GM12873 (cell line): ENCODE measurements around the gene UNC5A.

Source experiments
- TF ChIP-seq, protein P1 (sequence below): IDR thresholded peaks from 2 replicates; pipeline ENCODE4 v1.5.1; 2012; ENCODE audit warnings: low read depth, mild to moderate bottlenecking, moderate library complexity, low read length, control low read depth; ENCODE audit not compliant: insufficient read depth; ENCODE audit errors: missing control alignments

UNC5A gene

DNA sequence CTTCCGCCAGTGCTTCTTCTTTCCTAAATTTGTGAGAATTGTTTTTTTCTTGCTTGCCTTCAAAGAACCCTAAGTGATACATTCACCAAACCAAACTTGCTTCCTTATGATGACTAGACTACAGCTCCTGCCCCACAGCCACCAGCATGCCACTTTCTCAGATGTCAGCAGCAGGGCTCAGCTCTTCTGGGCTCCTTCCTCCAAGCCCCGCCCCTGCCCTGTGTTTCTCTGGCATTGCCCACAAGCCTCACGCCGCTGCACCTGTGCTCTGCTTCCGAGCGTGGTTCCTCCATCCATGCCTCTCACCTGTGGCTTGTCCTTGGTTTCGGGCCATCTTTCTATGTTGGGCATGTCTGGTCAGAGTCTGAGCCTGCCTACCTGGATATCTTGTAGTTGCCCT lies 10.6 kb downstream of the UNC5A start:
- TF ChIP-seq, protein P1, sequence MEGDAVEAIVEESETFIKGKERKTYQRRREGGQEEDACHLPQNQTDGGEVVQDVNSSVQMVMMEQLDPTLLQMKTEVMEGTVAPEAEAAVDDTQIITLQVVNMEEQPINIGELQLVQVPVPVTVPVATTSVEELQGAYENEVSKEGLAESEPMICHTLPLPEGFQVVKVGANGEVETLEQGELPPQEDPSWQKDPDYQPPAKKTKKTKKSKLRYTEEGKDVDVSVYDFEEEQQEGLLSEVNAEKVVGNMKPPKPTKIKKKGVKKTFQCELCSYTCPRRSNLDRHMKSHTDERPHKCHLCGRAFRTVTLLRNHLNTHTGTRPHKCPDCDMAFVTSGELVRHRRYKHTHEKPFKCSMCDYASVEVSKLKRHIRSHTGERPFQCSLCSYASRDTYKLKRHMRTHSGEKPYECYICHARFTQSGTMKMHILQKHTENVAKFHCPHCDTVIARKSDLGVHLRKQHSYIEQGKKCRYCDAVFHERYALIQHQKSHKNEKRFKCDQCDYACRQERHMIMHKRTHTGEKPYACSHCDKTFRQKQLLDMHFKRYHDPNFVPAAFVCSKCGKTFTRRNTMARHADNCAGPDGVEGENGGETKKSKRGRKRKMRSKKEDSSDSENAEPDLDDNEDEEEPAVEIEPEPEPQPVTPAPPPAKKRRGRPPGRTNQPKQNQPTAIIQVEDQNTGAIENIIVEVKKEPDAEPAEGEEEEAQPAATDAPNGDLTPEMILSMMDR, result no peak

- TF ChIP-seq, protein P1, result no peak
Measured at GRCh38 chr5:176821441-176821840, 11.1 kb downstream of the UNC5A start.

GRCh38 chr5:176822041-176822792 lies 11.9 kb downstream of the UNC5A start:
- TF ChIP-seq, protein P1, result no peak

DNA sequence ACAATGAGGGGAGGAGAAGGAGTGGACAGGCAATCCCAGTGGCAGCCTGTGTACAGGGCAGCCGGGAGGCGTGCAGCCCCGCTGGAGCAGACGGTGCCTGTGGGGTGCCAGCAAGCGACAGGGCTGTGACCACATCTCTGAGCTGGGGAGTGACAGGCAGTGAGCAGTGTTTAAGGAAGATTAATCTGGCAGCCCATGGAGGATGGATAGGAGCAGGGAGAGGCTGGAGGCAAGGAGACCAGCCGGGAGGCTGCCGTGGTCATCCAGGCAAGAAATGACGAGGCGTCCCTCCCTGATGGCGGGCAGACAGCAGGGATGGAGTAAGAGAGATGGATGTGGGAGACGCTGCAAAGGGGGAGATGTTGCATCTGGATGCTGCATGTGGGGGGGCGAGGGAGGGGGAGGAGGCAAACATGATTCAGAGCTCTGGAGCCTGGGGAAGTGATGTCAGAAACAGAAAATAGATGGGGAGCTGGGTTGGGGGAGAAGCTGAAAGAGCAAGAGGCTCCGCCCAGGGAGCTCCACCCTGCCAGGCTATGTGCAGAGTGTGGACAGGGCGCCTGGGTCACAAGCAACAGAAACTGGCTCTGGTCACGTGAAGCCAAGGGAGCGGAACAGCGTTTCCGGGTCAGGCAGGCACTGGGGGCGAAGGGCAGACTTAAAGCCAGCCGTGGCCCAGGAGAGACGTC lies 12.6 kb downstream of the UNC5A start:
- TF ChIP-seq, protein P1, result no peak

- TF ChIP-seq, protein P1, result no peak
Measured at GRCh38 chr5:176823869-176824412, 13.6 kb downstream of the UNC5A start.

- TF ChIP-seq, protein P1, result no peak
Measured at GRCh38 chr5:176824604-176825003, 14.2 kb downstream of the UNC5A start.

GRCh38 chr5:176825234-176825633 lies 14.9 kb downstream of the UNC5A start:
- TF ChIP-seq, protein P1, result no peak
